Measurements from ENCODE around the gene XRCC1. TPM values are rescaled to one million over a fixed set of nuclear protein-coding genes. Genes with fewer than 3 reads are reported as not detected.

XRCC1 gene
- polyA plus RNA-seq, 1 of the 3 experiments (the other 2 are of a cell fraction), result 30.3 TPM

- Histone ChIP-seq H3K36me3 (replicated peaks in 1 of 2; ENCODE audit: control insufficient read depth in 1 of 2, insufficient read depth in 2 of 2, low read length in 1 of 2) (peaks cover 6 to 21% of the 10 kb centered on the region in 2 experiments), H3K27ac (ENCODE audit: low read depth in 2 of 2, low read length in 1 of 2) (no peak overlapping the region), H3K9me2 (no peaks in the 10 kb centered on the region), H3K4me3 (ENCODE audit: low read depth in 2 of 2, low read length in 1 of 2) (no peak overlapping the region), H3K79me2 (ENCODE audit: insufficient read depth) (peaks cover 61% of the 10 kb centered on the region), H3K4me1 (ENCODE audit: control insufficient read depth in 1 of 2, insufficient read depth in 2 of 2, low read depth in 1 of 2, low read length in 1 of 2) (no peaks in the 10 kb centered on the region; a peak in 1 of 4 replicates), H3K4me2 (no peak overlapping the region), H2AFZ (ENCODE audit: low read depth) (no peak overlapping the region), H3K9me3 (no peaks in the 10 kb centered on the region), H3K27me3 (ENCODE audit: insufficient read depth) (no peaks in the 10 kb centered on the region), H4K20me1 (ENCODE audit: insufficient read depth) (no peaks in the 10 kb centered on the region), H3F3A (replicated peaks; ENCODE audit: insufficient read depth) (no peaks in the 10 kb centered on the region), H3K9ac (no peak overlapping the region)
- no peak for TF ChIP-seq CTCF (IDR thresholded peaks at IDR 0.05)
- ChIA-PET CTCF (no interaction called here), POLR2A (no interaction called here)
- WGBS (ENCODE audit: low lambda C conversion rate), result 92% methylated on average over 11 of the region's 12 CpGs
- no peak for DNase-seq
Measured at GRCh38 chr19:43612374-43612773, 37.0 kb upstream of the XRCC1 start.

- H2AFZ ChIP-seq (ENCODE audit: low read depth), result no peak within 1 kb of the TSS
- TF ChIP-seq MXI1 (IDR thresholded peaks at IDR 0.05; ENCODE audit: low read depth, low read length) (no peak), CHD2 (IDR thresholded peaks at IDR 0.05; ENCODE audit: low read length, partially characterized antibody) (no peak), EZH2phosphoT487 (IDR thresholded peaks at IDR 0.05; ENCODE audit: borderline replicate concordance, low read depth) (no peak), SMC3 (IDR thresholded peaks at IDR 0.05; ENCODE audit: low read depth, low read length) (no peak), RFX5 (IDR thresholded peaks at IDR 0.05; ENCODE audit: low read length) (no peak), RXRA (IDR thresholded peaks at IDR 0.05; ENCODE audit: borderline replicate concordance, low read depth) (no peak), MAX (IDR thresholded peaks at IDR 0.05; ENCODE audit: low read depth) (no peak), USF2 (IDR thresholded peaks at IDR 0.05; ENCODE audit: borderline replicate concordance, low read depth, low read length) (no peak), MEF2A (IDR thresholded peaks at IDR 0.05; ENCODE audit: borderline replicate concordance, low read depth) (no peak), FOSL2 (IDR thresholded peaks at IDR 0.05; ENCODE audit: borderline replicate concordance, low read depth) (no peak), GATA2 (CRISPR knock-in tag; IDR thresholded peaks at IDR 0.05) (no peak), YY1 (IDR thresholded peaks at IDR 0.05; ENCODE audit: low read depth) (no peak), POLR2AphosphoS5 (IDR thresholded peaks at IDR 0.05; ENCODE audit: low read depth, low read length) (no peak), TCF12 (IDR thresholded peaks at IDR 0.05) (no peak), CTCF (IDR thresholded peaks at IDR 0.05) (no peak), NFIC (IDR thresholded peaks at IDR 0.05; ENCODE audit: borderline replicate concordance) (no peak), TAF1 (IDR thresholded peaks at IDR 0.05; ENCODE audit: borderline replicate concordance, low read depth, low read length) (no peak), SIN3A (IDR thresholded peaks at IDR 0.05; ENCODE audit: borderline replicate concordance, low read depth, low read length) (no peak)
- H3K79me2 ChIP-seq (ENCODE audit: insufficient read depth), result peaks cover 56% of the 10 kb centered on the region
- H3K27ac ChIP-seq (ENCODE audit: low read depth in 2 of 2, low read length in 1 of 2), result no peak within 1 kb of the TSS
- no peaks in the 10 kb centered on the region for H3K9me2 ChIP-seq
- no peaks in the 10 kb centered on the region for H4K20me1 ChIP-seq (ENCODE audit: insufficient read depth)
- no peak within 1 kb of the TSS for H3K4me2 ChIP-seq
- no peak within 1 kb of the TSS for H3K9ac ChIP-seq
- H3K4me3 ChIP-seq (ENCODE audit: low read depth in 2 of 2, low read length in 1 of 2), result no peak within 1 kb of the TSS
- no peak for DNase-seq
- CTCF ChIA-PET, result no interaction called here
- H3K9me3 ChIP-seq, result no peaks in the 10 kb centered on the region
- POLR2A ChIA-PET, result interaction anchor here (0.7 kb wide), 1 partner anchor 8 kb away, joined by 3 read pairs; the partner anchor contains the start of gene ZNF428
- no peaks in the 10 kb centered on the region for H3F3A ChIP-seq (replicated peaks; ENCODE audit: insufficient read depth)
- no peaks in the 10 kb centered on the region for H3K27me3 ChIP-seq (ENCODE audit: insufficient read depth)
- peaks cover 6 to 23% of the 10 kb centered on the region in 2 experiments for H3K36me3 ChIP-seq (replicated peaks in 1 of 2; ENCODE audit: control insufficient read depth in 1 of 2, insufficient read depth in 2 of 2, low read length in 1 of 2)
- H3K4me1 ChIP-seq (ENCODE audit: control insufficient read depth in 1 of 2, insufficient read depth in 2 of 2, low read depth in 1 of 2, low read length in 1 of 2), result no peaks in the 10 kb centered on the region; a peak in 1 of 4 replicates
- 95% methylated on average over 3 of the region's 3 CpGs for WGBS (ENCODE audit: low lambda C conversion rate)
Measured at GRCh38 chr19:43611788-43612187, 36.5 kb upstream of the XRCC1 start, which contains the start of gene SRRM5. TSS of gene SRRM5 (plus strand) at chr19:43612088. CDS start at chr19:43612122, 34 bp downstream.

Measured in SK-N-SH (cell line).